T-helper 2 cell treated with Interferon-gamma antibody and Interleukin-4, amounts not matched to agents 5 μg/mL and 100 μg/mL, for 36 hours (primary cell): ENCODE results near the gene SETBP1.

Source experiments
- DNase-seq: peaks from one replicate; pipeline ENCODE4 v3.0.0; 2021; ENCODE audit warnings: low spot score
- H3K27ac Mint-ChIP-seq: one replicate; pipeline ENCODE4 v1.8.0; 2021; ENCODE audit warnings: mild to moderate bottlenecking, mixed read lengths
- H3K27me3 Mint-ChIP-seq: one replicate; pipeline ENCODE4 v1.8.0; 2021; ENCODE audit warnings: low read depth, mixed read lengths
- H3K36me3 Mint-ChIP-seq: one replicate; pipeline ENCODE4 v1.8.0; 2021; ENCODE audit warnings: low read depth, mixed read lengths
- H3K4me1 Mint-ChIP-seq: one replicate; pipeline ENCODE4 v1.8.0; 2021; ENCODE audit warnings: low read depth, mixed read lengths
- H3K4me3 Mint-ChIP-seq: one replicate; pipeline ENCODE4 v1.8.0; 2022; ENCODE audit warnings: mild to moderate bottlenecking, moderate library complexity, mixed read lengths
- H3K9me3 Mint-ChIP-seq: one replicate; pipeline ENCODE4 v1.8.0; 2021; ENCODE audit warnings: mixed read lengths

The SETBP1 gene

GRCh38 chr18:44777457-44778192 lies 96.9 kb downstream of the SETBP1 start:
- no peak overlapping the region for H3K4me3 Mint-ChIP-seq
- no peak overlapping the region for H3K27ac Mint-ChIP-seq
- no peaks in the 10 kb centered on the region for H3K27me3 Mint-ChIP-seq
- H3K36me3 Mint-ChIP-seq = no peaks in the 10 kb centered on the region
- peaks cover 13% of the 10 kb centered on the region for H3K4me1 Mint-ChIP-seq
- DNase-seq = no peak
- H3K9me3 Mint-ChIP-seq = no peaks in the 10 kb centered on the region

GRCh38 chr18:44778788-44779187 lies 98.1 kb downstream of the SETBP1 start:
- Mint-ChIP-seq H3K27me3 (peaks cover 1% of the 10 kb centered on the region), H3K27ac (no peak overlapping the region), H3K4me1 (peaks cover 11% of the 10 kb centered on the region), H3K4me3 (no peak overlapping the region), H3K36me3 (no peaks in the 10 kb centered on the region), H3K9me3 (no peaks in the 10 kb centered on the region)
- no peak for DNase-seq

GRCh38 chr18:44779753-44780292 lies 99.1 kb downstream of the SETBP1 start:
- Mint-ChIP-seq H3K27me3 (peaks cover 4% of the 10 kb centered on the region), H3K27ac (no peak overlapping the region), H3K36me3 (no peaks in the 10 kb centered on the region), H3K4me3 (no peak overlapping the region), H3K4me1 (peaks cover 10% of the 10 kb centered on the region), H3K9me3 (no peaks in the 10 kb centered on the region)
- DNase-seq = no peak

- Mint-ChIP-seq H3K27me3 (peaks cover 4% of the 10 kb centered on the region), H3K9me3 (no peaks in the 10 kb centered on the region), H3K36me3 (no peaks in the 10 kb centered on the region), H3K27ac (no peak overlapping the region), H3K4me3 (no peak overlapping the region), H3K4me1 (peaks cover 15% of the 10 kb centered on the region)
- DNase-seq = no peak
Observed at GRCh38 chr18:44781886-44782285, 101.2 kb downstream of the SETBP1 start.

GRCh38 chr18:44782617-44783016 lies 101.9 kb downstream of the SETBP1 start:
- Mint-ChIP-seq H3K4me1 (peaks cover 16% of the 10 kb centered on the region), H3K27ac (no peak overlapping the region), H3K4me3 (no peak overlapping the region), H3K9me3 (no peaks in the 10 kb centered on the region), H3K36me3 (no peaks in the 10 kb centered on the region), H3K27me3 (peaks cover 4% of the 10 kb centered on the region)
- DNase-seq = no peak

GRCh38 chr18:44783371-44783770 lies 102.7 kb downstream of the SETBP1 start:
- DNase-seq = no peak
- peaks cover 7% of the 10 kb centered on the region for H3K27me3 Mint-ChIP-seq
- H3K4me1 Mint-ChIP-seq = peaks cover 15% of the 10 kb centered on the region
- H3K36me3 Mint-ChIP-seq = no peaks in the 10 kb centered on the region
- H3K4me3 Mint-ChIP-seq = no peak overlapping the region
- no peak overlapping the region for H3K27ac Mint-ChIP-seq
- H3K9me3 Mint-ChIP-seq = no peaks in the 10 kb centered on the region

GRCh38 chr18:44786257-44786656 lies 105.6 kb downstream of the SETBP1 start:
- no peak for DNase-seq
- H3K27me3 Mint-ChIP-seq = peaks cover 7% of the 10 kb centered on the region
- no peak overlapping the region for H3K27ac Mint-ChIP-seq
- no peaks in the 10 kb centered on the region for H3K36me3 Mint-ChIP-seq
- H3K4me1 Mint-ChIP-seq = peaks cover 11% of the 10 kb centered on the region
- no peak overlapping the region for H3K4me3 Mint-ChIP-seq
- H3K9me3 Mint-ChIP-seq = no peaks in the 10 kb centered on the region

- H3K9me3 Mint-ChIP-seq = no peaks in the 10 kb centered on the region
- H3K4me3 Mint-ChIP-seq = peak overlapping the region; percentile 13
- peaks cover 11% of the 10 kb centered on the region for H3K4me1 Mint-ChIP-seq
- H3K27me3 Mint-ChIP-seq = peaks cover 7% of the 10 kb centered on the region
- H3K27ac Mint-ChIP-seq = no peak overlapping the region
- DNase-seq = no peak
- no peaks in the 10 kb centered on the region for H3K36me3 Mint-ChIP-seq
Observed at GRCh38 chr18:44786688-44787087, 106.0 kb downstream of the SETBP1 start.

GRCh38 chr18:44788334-44788733 lies 107.6 kb downstream of the SETBP1 start:
- H3K27me3 Mint-ChIP-seq = peaks cover 9% of the 10 kb centered on the region
- no peaks in the 10 kb centered on the region for H3K36me3 Mint-ChIP-seq
- H3K4me1 Mint-ChIP-seq = peaks cover 11% of the 10 kb centered on the region
- no peaks in the 10 kb centered on the region for H3K9me3 Mint-ChIP-seq
- DNase-seq = no peak
- H3K27ac Mint-ChIP-seq = no peak overlapping the region
- H3K4me3 Mint-ChIP-seq = no peak overlapping the region

GRCh38 chr18:44789710-44790109 lies 109.0 kb downstream of the SETBP1 start:
- Mint-ChIP-seq H3K4me3 (no peak overlapping the region), H3K27ac (no peak overlapping the region), H3K4me1 (peaks cover 11% of the 10 kb centered on the region), H3K27me3 (peaks cover 6% of the 10 kb centered on the region), H3K36me3 (no peaks in the 10 kb centered on the region), H3K9me3 (no peaks in the 10 kb centered on the region)
- DNase-seq = no peak

- no peak for DNase-seq
- no peaks in the 10 kb centered on the region for H3K9me3 Mint-ChIP-seq
- peaks cover 6% of the 10 kb centered on the region for H3K27me3 Mint-ChIP-seq
- H3K36me3 Mint-ChIP-seq = no peaks in the 10 kb centered on the region
- H3K4me3 Mint-ChIP-seq = no peak overlapping the region
- peaks cover 11% of the 10 kb centered on the region for H3K4me1 Mint-ChIP-seq
- H3K27ac Mint-ChIP-seq = no peak overlapping the region
Observed at GRCh38 chr18:44790860-44791259, 110.2 kb downstream of the SETBP1 start.

- H3K4me3 Mint-ChIP-seq = no peak overlapping the region
- DNase-seq = no peak
- H3K27ac Mint-ChIP-seq = no peak overlapping the region
- peaks cover 7% of the 10 kb centered on the region for H3K4me1 Mint-ChIP-seq
- no peaks in the 10 kb centered on the region for H3K36me3 Mint-ChIP-seq
- H3K9me3 Mint-ChIP-seq = no peaks in the 10 kb centered on the region
- H3K27me3 Mint-ChIP-seq = peaks cover 6% of the 10 kb centered on the region
Observed at GRCh38 chr18:44791520-44791919, 110.8 kb downstream of the SETBP1 start.

GRCh38 chr18:44792456-44793061 lies 111.9 kb downstream of the SETBP1 start:
- no peak overlapping the region for H3K4me3 Mint-ChIP-seq
- H3K4me1 Mint-ChIP-seq = peaks cover 2% of the 10 kb centered on the region
- H3K27ac Mint-ChIP-seq = no peak overlapping the region
- H3K27me3 Mint-ChIP-seq = peaks cover 6% of the 10 kb centered on the region
- H3K9me3 Mint-ChIP-seq = no peaks in the 10 kb centered on the region
- H3K36me3 Mint-ChIP-seq = no peaks in the 10 kb centered on the region
- DNase-seq = no peak

- Mint-ChIP-seq H3K4me1 (peaks cover 2% of the 10 kb centered on the region), H3K9me3 (no peaks in the 10 kb centered on the region), H3K36me3 (no peaks in the 10 kb centered on the region), H3K4me3 (no peak overlapping the region), H3K27me3 (peaks cover 2% of the 10 kb centered on the region), H3K27ac (no peak overlapping the region)
- DNase-seq = no peak
Observed at GRCh38 chr18:44793194-44793593, 112.5 kb downstream of the SETBP1 start.
